ENCODE results near the gene TGFBR2.

DNA sequence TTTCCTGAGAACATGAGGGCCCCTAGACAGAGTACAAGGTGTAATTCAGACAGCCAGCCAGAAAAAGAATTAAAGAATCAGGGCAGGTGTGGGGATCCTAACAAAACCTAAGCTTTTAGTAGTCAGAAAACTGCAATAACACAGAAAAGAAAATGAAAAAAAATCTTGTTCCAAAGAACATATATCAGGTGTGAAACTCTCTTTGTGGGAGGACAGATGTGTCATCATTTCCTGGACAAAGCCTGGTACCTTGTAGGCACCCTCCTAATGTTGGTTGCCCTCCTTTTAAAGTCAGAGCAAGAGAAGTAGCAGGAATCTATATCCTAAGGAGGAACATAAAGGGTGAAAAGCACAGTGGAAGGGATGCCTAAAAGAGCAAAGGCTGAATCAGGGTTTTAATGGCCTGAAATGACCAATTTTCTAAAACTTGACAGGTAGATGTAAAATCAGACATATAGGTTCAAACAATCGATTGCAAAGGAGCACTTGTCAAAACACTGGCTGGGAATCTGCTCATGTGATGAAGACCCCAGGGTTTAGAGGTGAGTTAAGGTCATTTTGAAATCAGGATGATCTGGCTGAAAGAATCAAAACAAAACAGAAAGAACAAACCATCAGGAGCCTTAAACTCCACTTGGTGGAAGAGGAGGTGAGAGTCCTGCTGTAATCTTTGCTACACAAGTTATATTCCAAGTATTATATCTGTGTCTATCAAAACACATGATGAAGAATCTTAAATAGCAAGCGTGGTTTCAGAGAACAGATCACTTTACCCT is 54.9 kb downstream of the TGFBR2 start:
- TF ChIP-seq, protein P1, sequence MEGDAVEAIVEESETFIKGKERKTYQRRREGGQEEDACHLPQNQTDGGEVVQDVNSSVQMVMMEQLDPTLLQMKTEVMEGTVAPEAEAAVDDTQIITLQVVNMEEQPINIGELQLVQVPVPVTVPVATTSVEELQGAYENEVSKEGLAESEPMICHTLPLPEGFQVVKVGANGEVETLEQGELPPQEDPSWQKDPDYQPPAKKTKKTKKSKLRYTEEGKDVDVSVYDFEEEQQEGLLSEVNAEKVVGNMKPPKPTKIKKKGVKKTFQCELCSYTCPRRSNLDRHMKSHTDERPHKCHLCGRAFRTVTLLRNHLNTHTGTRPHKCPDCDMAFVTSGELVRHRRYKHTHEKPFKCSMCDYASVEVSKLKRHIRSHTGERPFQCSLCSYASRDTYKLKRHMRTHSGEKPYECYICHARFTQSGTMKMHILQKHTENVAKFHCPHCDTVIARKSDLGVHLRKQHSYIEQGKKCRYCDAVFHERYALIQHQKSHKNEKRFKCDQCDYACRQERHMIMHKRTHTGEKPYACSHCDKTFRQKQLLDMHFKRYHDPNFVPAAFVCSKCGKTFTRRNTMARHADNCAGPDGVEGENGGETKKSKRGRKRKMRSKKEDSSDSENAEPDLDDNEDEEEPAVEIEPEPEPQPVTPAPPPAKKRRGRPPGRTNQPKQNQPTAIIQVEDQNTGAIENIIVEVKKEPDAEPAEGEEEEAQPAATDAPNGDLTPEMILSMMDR (conservative IDR thresholded peaks at IDR 0.05; ENCODE audit: low read depth, low read length), result no peak
- TF ChIP-seq EZH2 (IDR thresholded peaks at IDR 0.05; ENCODE audit: low read length, unreplicated experiment), result no peak

All from PC-3 (cell line).